ENCODE results near the gene CTBP2. TPM values are rescaled to one million over a fixed set of nuclear protein-coding genes. Genes with fewer than 3 reads are reported as not detected.
"Not testable (repeated sequence)": the region's sequence is repeated elsewhere in the genome, so short reads cannot be mapped to it uniquely, and the experiment has no call there.

Gene CTBP2
- total and polyA plus RNA-seq, 3 experiments from 2014 or later = 1.4 to 2.8 (median 1.8) TPM

GRCh38 chr10:125082471-125082870 lies 77.9 kb downstream of the CTBP2 start:
- H3K36me3 Mint-ChIP-seq; H3K27me3 Mint-ChIP-seq; H3K9me3 ChIP-seq (ENCODE audit: low read length); CTCF ChIA-PET; DNase-seq; H3K4me1 ChIP-seq (ENCODE audit: insufficient read depth, low read length); H3K27ac ChIP-seq (ENCODE audit: low read depth, low read length); H3K4me3 ChIP-seq (ENCODE audit: low read length); H3K4me3 Mint-ChIP-seq; H3K27ac Mint-ChIP-seq; H3K27me3 ChIP-seq (ENCODE audit: insufficient read depth, low read length, poor library complexity, severe bottlenecking); H3K9me3 Mint-ChIP-seq; H3K4me1 Mint-ChIP-seq; POLR2A ChIA-PET; H3K36me3 ChIP-seq (ENCODE audit: insufficient read depth, low read length): not testable (repeated sequence)

GRCh38 chr10:125081931-125082330 lies 78.4 kb downstream of the CTBP2 start:
- H3K27ac Mint-ChIP-seq = no peak overlapping the region
- no peak for DNase-seq
- Histone ChIP-seq H3K27ac (ENCODE audit: low read depth, low read length) (no peak overlapping the region), H3K36me3 (ENCODE audit: insufficient read depth, low read length) (no peaks in the 10 kb centered on the region), H3K9me3 (ENCODE audit: low read length) (no peaks in the 10 kb centered on the region), H3K4me1 (ENCODE audit: insufficient read depth, low read length) (no peaks in the 10 kb centered on the region), H3K4me3 (ENCODE audit: low read length) (no peak overlapping the region), H3K27me3 (ENCODE audit: insufficient read depth, low read length, poor library complexity, severe bottlenecking) (no peaks in the 10 kb centered on the region)
- H3K4me3 Mint-ChIP-seq = no peak overlapping the region
- H3K27me3 Mint-ChIP-seq = peaks cover 1 to 3% of the 10 kb centered on the region in 2 donors
- ChIA-PET POLR2A (no interaction called here), CTCF (no interaction called here)
- no peaks in the 10 kb centered on the region for H3K4me1 Mint-ChIP-seq
- no peaks in the 10 kb centered on the region for H3K9me3 Mint-ChIP-seq
- H3K36me3 Mint-ChIP-seq = no peaks in the 10 kb centered on the region

- H3K4me3 ChIP-seq (ENCODE audit: low read length) = no peak overlapping the region
- POLR2A ChIA-PET = no interaction called here
- H3K36me3 ChIP-seq (ENCODE audit: insufficient read depth, low read length) = no peaks in the 10 kb centered on the region
- H3K27me3 ChIP-seq (ENCODE audit: insufficient read depth, low read length, poor library complexity, severe bottlenecking) = no peaks in the 10 kb centered on the region
- DNase-seq = no peak
- no peaks in the 10 kb centered on the region for H3K9me3 ChIP-seq (ENCODE audit: low read length)
- no peak overlapping the region for H3K27ac ChIP-seq (ENCODE audit: low read depth, low read length)
- H3K27ac Mint-ChIP-seq = no peak overlapping the region
- H3K4me1 ChIP-seq (ENCODE audit: insufficient read depth, low read length) = no peaks in the 10 kb centered on the region
- no peaks in the 10 kb centered on the region for H3K36me3 Mint-ChIP-seq
- CTCF ChIA-PET = no interaction called here
- H3K9me3 Mint-ChIP-seq = no peaks in the 10 kb centered on the region
- no peaks in the 10 kb centered on the region for H3K4me1 Mint-ChIP-seq
- H3K4me3 Mint-ChIP-seq = no peak overlapping the region
- peaks cover 1 to 2% of the 10 kb centered on the region in 2 donors for H3K27me3 Mint-ChIP-seq
These were observed 79.4 kb downstream of the CTBP2 start for GRCh38 chr10:125080984-125081383.

GRCh38 chr10:125080296-125080695 lies 80.1 kb downstream of the CTBP2 start:
- DNase-seq = no peak
- Histone ChIP-seq H3K27ac (ENCODE audit: low read depth, low read length) (no peak overlapping the region), H3K4me1 (ENCODE audit: insufficient read depth, low read length) (no peaks in the 10 kb centered on the region), H3K4me3 (ENCODE audit: low read length) (no peak overlapping the region), H3K27me3 (ENCODE audit: insufficient read depth, low read length, poor library complexity, severe bottlenecking) (no peaks in the 10 kb centered on the region), H3K36me3 (ENCODE audit: insufficient read depth, low read length) (no peaks in the 10 kb centered on the region), H3K9me3 (ENCODE audit: low read length) (no peaks in the 10 kb centered on the region)
- ChIA-PET CTCF (no interaction called here), POLR2A (no interaction called here)
- no peak overlapping the region for H3K4me3 Mint-ChIP-seq
- no peaks in the 10 kb centered on the region for H3K36me3 Mint-ChIP-seq
- H3K27ac Mint-ChIP-seq = no peak overlapping the region
- peaks cover 0 to 1% of the 10 kb centered on the region in 2 donors for H3K27me3 Mint-ChIP-seq
- no peaks in the 10 kb centered on the region for H3K4me1 Mint-ChIP-seq
- H3K9me3 Mint-ChIP-seq = no peaks in the 10 kb centered on the region

- no peak overlapping the region for H3K27ac ChIP-seq (ENCODE audit: low read depth, low read length)
- CTCF ChIA-PET = no interaction called here
- DNase-seq = no peak
- no peak overlapping the region for H3K4me3 ChIP-seq (ENCODE audit: low read length)
- no peaks in the 10 kb centered on the region for H3K9me3 ChIP-seq (ENCODE audit: low read length)
- H3K27me3 Mint-ChIP-seq = peaks cover 0 to 1% of the 10 kb centered on the region in 2 donors
- H3K4me1 ChIP-seq (ENCODE audit: insufficient read depth, low read length) = no peaks in the 10 kb centered on the region
- H3K27ac Mint-ChIP-seq = no peak overlapping the region
- no peaks in the 10 kb centered on the region for H3K27me3 ChIP-seq (ENCODE audit: insufficient read depth, low read length, poor library complexity, severe bottlenecking)
- POLR2A ChIA-PET = no interaction called here
- no peaks in the 10 kb centered on the region for H3K9me3 Mint-ChIP-seq
- H3K36me3 Mint-ChIP-seq = no peaks in the 10 kb centered on the region
- H3K4me1 Mint-ChIP-seq = no peaks in the 10 kb centered on the region
- H3K36me3 ChIP-seq (ENCODE audit: insufficient read depth, low read length) = no peaks in the 10 kb centered on the region
- H3K4me3 Mint-ChIP-seq = no peak overlapping the region
These were observed 81.2 kb downstream of the CTBP2 start for GRCh38 chr10:125079091-125079600.

- H3K4me1 ChIP-seq (ENCODE audit: insufficient read depth, low read length) = no peaks in the 10 kb centered on the region
- Mint-ChIP-seq H3K36me3 (no peaks in the 10 kb centered on the region), H3K4me1 (no peaks in the 10 kb centered on the region), H3K9me3 (no peaks in the 10 kb centered on the region), H3K4me3 (no peak overlapping the region), H3K27ac (peak overlapping the region in 1 of 8 donors; percentile 9), H3K27me3 (no peaks in the 10 kb centered on the region)
- H3K9me3 ChIP-seq (ENCODE audit: low read length) = no peaks in the 10 kb centered on the region
- no peak overlapping the region for H3K4me3 ChIP-seq (ENCODE audit: low read length)
- POLR2A ChIA-PET = no interaction called here
- no peaks in the 10 kb centered on the region for H3K36me3 ChIP-seq (ENCODE audit: insufficient read depth, low read length)
- no peaks in the 10 kb centered on the region for H3K27me3 ChIP-seq (ENCODE audit: insufficient read depth, low read length, poor library complexity, severe bottlenecking)
- CTCF ChIA-PET = no interaction called here
- H3K27ac ChIP-seq (ENCODE audit: low read depth, low read length) = no peak overlapping the region
- no peak for DNase-seq
These were observed 83.3 kb downstream of the CTBP2 start for GRCh38 chr10:125076891-125077541.

- CTCF ChIA-PET = no interaction called here
- Mint-ChIP-seq H3K27me3 (no peaks in the 10 kb centered on the region), H3K36me3 (no peaks in the 10 kb centered on the region), H3K4me1 (no peaks in the 10 kb centered on the region), H3K4me3 (no peak overlapping the region), H3K27ac (no peak overlapping the region), H3K9me3 (no peaks in the 10 kb centered on the region)
- Histone ChIP-seq H3K36me3 (ENCODE audit: insufficient read depth, low read length) (no peaks in the 10 kb centered on the region), H3K27me3 (ENCODE audit: insufficient read depth, low read length, poor library complexity, severe bottlenecking) (no peaks in the 10 kb centered on the region), H3K9me3 (ENCODE audit: low read length) (no peaks in the 10 kb centered on the region), H3K4me3 (ENCODE audit: low read length) (no peak overlapping the region), H3K27ac (ENCODE audit: low read depth, low read length) (no peak overlapping the region), H3K4me1 (ENCODE audit: insufficient read depth, low read length) (no peaks in the 10 kb centered on the region)
- POLR2A ChIA-PET = no interaction called here
- no peak for DNase-seq
These were observed 84.1 kb downstream of the CTBP2 start for GRCh38 chr10:125076121-125076825.

GRCh38 chr10:125073996-125074395 lies 86.4 kb downstream of the CTBP2 start:
- Mint-ChIP-seq H3K27me3 (no peaks in the 10 kb centered on the region), H3K9me3 (no peaks in the 10 kb centered on the region), H3K4me3 (no peak overlapping the region), H3K4me1 (no peaks in the 10 kb centered on the region), H3K36me3 (no peaks in the 10 kb centered on the region), H3K27ac (no peak overlapping the region)
- Histone ChIP-seq H3K4me3 (ENCODE audit: low read length) (no peak overlapping the region), H3K9me3 (ENCODE audit: low read length) (no peaks in the 10 kb centered on the region), H3K27me3 (ENCODE audit: insufficient read depth, low read length, poor library complexity, severe bottlenecking) (no peaks in the 10 kb centered on the region), H3K36me3 (ENCODE audit: insufficient read depth, low read length) (no peaks in the 10 kb centered on the region), H3K4me1 (ENCODE audit: insufficient read depth, low read length) (no peaks in the 10 kb centered on the region), H3K27ac (ENCODE audit: low read depth, low read length) (no peak overlapping the region)
- ChIA-PET POLR2A (no interaction called here), CTCF (no interaction called here)
- no peak for DNase-seq
